ENCODE results near the gene GAB1.

The GAB1 gene

GRCh38 chr4:143306788-143307187 is 29.9 kb upstream of the GAB1 start:
- Histone ChIP-seq H3K27ac (ENCODE audit: low read length) (no peak overlapping the region), H3K9me3 (ENCODE audit: control insufficient read depth, low read depth, low read length) (no peaks in the 10 kb centered on the region)

GRCh38 chr4:143307531-143307930 is 29.1 kb upstream of the GAB1 start:
- H3K9me3 ChIP-seq (ENCODE audit: control insufficient read depth, low read depth, low read length) = no peaks in the 10 kb centered on the region
- no peak overlapping the region for H3K27ac ChIP-seq (ENCODE audit: low read length)
- H3K9ac ChIP-seq (ENCODE audit: low read length) = no peak overlapping the region
- H3K36me3 ChIP-seq (ENCODE audit: control insufficient read depth, low read depth, low read length) = no peaks in the 10 kb centered on the region
- no peaks in the 10 kb centered on the region for H3K27me3 ChIP-seq (ENCODE audit: control insufficient read depth, insufficient read depth, low read length)
- peaks cover 4% of the 10 kb centered on the region for H3K4me1 ChIP-seq (ENCODE audit: control insufficient read depth, low read depth, low read length)
- no peak overlapping the region for H3K4me3 ChIP-seq (ENCODE audit: low read length)

More at GRCh38 chr4:143306788-143307187, 29.9 kb upstream of the GAB1 start:
- peaks cover 7% of the 10 kb centered on the region for H3K4me1 ChIP-seq (ENCODE audit: control insufficient read depth, low read depth, low read length)
- H3K9ac ChIP-seq (ENCODE audit: low read length) = no peak overlapping the region
- H3K36me3 ChIP-seq (ENCODE audit: control insufficient read depth, low read depth, low read length) = no peaks in the 10 kb centered on the region
- H3K4me3 ChIP-seq (ENCODE audit: low read length) = no peak overlapping the region
- no peaks in the 10 kb centered on the region for H3K27me3 ChIP-seq (ENCODE audit: control insufficient read depth, insufficient read depth, low read length)

DNA sequence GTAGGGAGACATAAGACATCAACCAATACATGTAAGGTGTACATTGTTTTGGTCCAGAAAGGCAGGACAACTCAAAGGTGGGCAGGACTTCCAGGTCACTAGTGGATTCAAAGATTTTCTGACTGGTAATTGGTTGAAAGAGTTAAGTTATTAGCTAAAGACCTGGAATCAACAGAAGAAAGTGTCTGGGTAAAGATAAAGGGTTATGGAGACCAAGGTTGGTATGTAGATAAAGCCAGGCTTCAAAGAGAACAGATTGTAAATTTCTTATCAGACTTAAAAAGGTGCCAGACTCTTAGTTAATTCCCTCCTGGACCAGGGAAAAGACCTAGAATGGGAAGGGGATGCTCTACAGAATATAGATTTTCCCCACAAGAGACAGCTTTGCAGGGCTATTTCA is 28.3 kb upstream of the GAB1 start:
- no peaks in the 10 kb centered on the region for H3K9me3 ChIP-seq (ENCODE audit: control insufficient read depth, low read depth, low read length)
- H3K27ac ChIP-seq (ENCODE audit: low read length) = no peak overlapping the region
- H3K27me3 ChIP-seq (ENCODE audit: control insufficient read depth, insufficient read depth, low read length) = no peaks in the 10 kb centered on the region
- no peaks in the 10 kb centered on the region for H3K4me1 ChIP-seq (ENCODE audit: control insufficient read depth, low read depth, low read length)
- no peak overlapping the region for H3K4me3 ChIP-seq (ENCODE audit: low read length)
- no peak overlapping the region for H3K9ac ChIP-seq (ENCODE audit: low read length)
- no peaks in the 10 kb centered on the region for H3K36me3 ChIP-seq (ENCODE audit: control insufficient read depth, low read depth, low read length)

DNA sequence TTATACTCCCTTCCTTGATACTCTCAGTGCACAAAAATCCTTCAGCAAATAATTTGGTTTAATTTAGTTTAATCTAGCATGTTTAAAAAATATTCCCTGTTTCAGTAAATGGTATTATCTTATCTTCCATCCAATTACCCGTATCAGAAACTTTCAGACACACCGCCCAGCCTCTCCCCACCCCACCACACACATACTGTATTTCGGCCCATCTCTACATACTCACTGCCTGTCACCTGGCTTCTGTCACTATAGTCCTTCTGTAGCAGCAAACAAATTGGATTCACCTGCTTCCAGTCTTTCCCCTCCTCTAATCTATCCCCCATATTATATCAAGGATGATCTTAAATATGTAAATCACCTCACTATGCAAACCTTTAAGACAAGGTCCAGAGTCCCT is 24.8 kb upstream of the GAB1 start:
- Histone ChIP-seq H3K27ac (ENCODE audit: low read length) (no peak overlapping the region), H3K9me3 (ENCODE audit: control insufficient read depth, low read depth, low read length) (no peaks in the 10 kb centered on the region), H3K36me3 (ENCODE audit: control insufficient read depth, low read depth, low read length) (no peaks in the 10 kb centered on the region), H3K4me1 (ENCODE audit: control insufficient read depth, low read depth, low read length) (no peaks in the 10 kb centered on the region), H3K27me3 (ENCODE audit: control insufficient read depth, insufficient read depth, low read length) (no peaks in the 10 kb centered on the region), H3K4me3 (ENCODE audit: low read length) (no peak overlapping the region), H3K9ac (ENCODE audit: low read length) (no peak overlapping the region)

DNA sequence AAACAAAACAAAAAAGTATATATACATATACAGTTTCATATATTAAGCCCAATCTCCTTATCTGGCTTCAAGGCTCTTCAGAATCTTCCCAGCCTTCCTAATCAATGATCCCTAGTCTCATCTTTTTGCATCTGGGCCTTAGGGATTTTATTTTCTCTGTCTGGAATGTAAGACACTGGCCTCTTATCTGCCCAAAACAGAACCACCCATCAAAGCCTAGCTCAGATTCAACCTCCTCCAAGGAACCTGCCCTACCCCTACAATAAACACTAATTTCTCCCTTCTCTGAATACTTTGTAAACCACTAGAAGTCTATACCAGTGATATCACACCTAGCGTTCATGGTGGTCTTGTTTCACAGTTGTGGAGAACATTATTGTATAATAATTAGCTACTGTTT is 23.2 kb upstream of the GAB1 start:
- H3K9me3 ChIP-seq (ENCODE audit: control insufficient read depth, low read depth, low read length) = no peaks in the 10 kb centered on the region
- H3K4me1 ChIP-seq (ENCODE audit: control insufficient read depth, low read depth, low read length) = no peaks in the 10 kb centered on the region
- no peak overlapping the region for H3K9ac ChIP-seq (ENCODE audit: low read length)
- H3K36me3 ChIP-seq (ENCODE audit: control insufficient read depth, low read depth, low read length) = no peaks in the 10 kb centered on the region
- H3K4me3 ChIP-seq (ENCODE audit: low read length) = no peak overlapping the region
- H3K27me3 ChIP-seq (ENCODE audit: control insufficient read depth, insufficient read depth, low read length) = no peaks in the 10 kb centered on the region
- H3K27ac ChIP-seq (ENCODE audit: low read length) = no peak overlapping the region

- no peaks in the 10 kb centered on the region for H3K9me3 ChIP-seq (ENCODE audit: control insufficient read depth, low read depth, low read length)
- no peaks in the 10 kb centered on the region for H3K4me1 ChIP-seq (ENCODE audit: control insufficient read depth, low read depth, low read length)
- H3K27ac ChIP-seq (ENCODE audit: low read length) = no peak overlapping the region
- H3K4me3 ChIP-seq (ENCODE audit: low read length) = no peak overlapping the region
- no peaks in the 10 kb centered on the region for H3K36me3 ChIP-seq (ENCODE audit: control insufficient read depth, low read depth, low read length)
- no peak overlapping the region for H3K9ac ChIP-seq (ENCODE audit: low read length)
- H3K27me3 ChIP-seq (ENCODE audit: control insufficient read depth, insufficient read depth, low read length) = no peaks in the 10 kb centered on the region
Measured at GRCh38 chr4:143313996-143314395, 22.7 kb upstream of the GAB1 start.

DNA sequence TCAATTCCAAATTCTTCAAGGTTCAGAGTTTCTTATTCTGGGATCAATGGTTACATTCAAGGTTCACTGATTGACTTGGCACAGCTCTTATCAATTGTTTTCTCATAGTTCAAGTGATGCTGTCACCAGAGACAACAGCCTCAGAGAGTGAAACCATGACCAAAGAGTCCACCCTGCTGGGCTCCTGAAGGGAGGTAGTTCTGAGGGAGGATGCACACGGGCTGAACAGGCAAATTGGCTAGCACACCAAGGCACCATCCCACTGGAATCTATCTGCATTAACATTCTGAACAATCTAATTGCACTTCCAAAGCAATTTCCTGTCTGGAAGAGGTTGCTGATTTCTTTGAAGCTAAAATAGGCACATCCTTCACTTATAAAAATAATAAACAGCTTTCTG is 16.6 kb upstream of the GAB1 start:
- no peaks in the 10 kb centered on the region for H3K27me3 ChIP-seq (ENCODE audit: control insufficient read depth, insufficient read depth, low read length)
- H3K9me3 ChIP-seq (ENCODE audit: control insufficient read depth, low read depth, low read length) = no peaks in the 10 kb centered on the region
- no peak overlapping the region for H3K4me3 ChIP-seq (ENCODE audit: low read length)
- H3K27ac ChIP-seq (ENCODE audit: low read length) = no peak overlapping the region
- H3K9ac ChIP-seq (ENCODE audit: low read length) = no peak overlapping the region
- H3K36me3 ChIP-seq (ENCODE audit: control insufficient read depth, low read depth, low read length) = no peaks in the 10 kb centered on the region
- H3K4me1 ChIP-seq (ENCODE audit: control insufficient read depth, low read depth, low read length) = peaks cover 4% of the 10 kb centered on the region

- H3K4me3 ChIP-seq (ENCODE audit: low read length) = no peak overlapping the region
- H3K9ac ChIP-seq (ENCODE audit: low read length) = no peak overlapping the region
- no peaks in the 10 kb centered on the region for H3K36me3 ChIP-seq (ENCODE audit: control insufficient read depth, low read depth, low read length)
- H3K27me3 ChIP-seq (ENCODE audit: control insufficient read depth, insufficient read depth, low read length) = no peaks in the 10 kb centered on the region
- no peaks in the 10 kb centered on the region for H3K9me3 ChIP-seq (ENCODE audit: control insufficient read depth, low read depth, low read length)
- H3K27ac ChIP-seq (ENCODE audit: low read length) = no peak overlapping the region
- H3K4me1 ChIP-seq (ENCODE audit: control insufficient read depth, low read depth, low read length) = no peaks in the 10 kb centered on the region
Measured at GRCh38 chr4:143326735-143327134, 9.9 kb upstream of the GAB1 start.

DNA sequence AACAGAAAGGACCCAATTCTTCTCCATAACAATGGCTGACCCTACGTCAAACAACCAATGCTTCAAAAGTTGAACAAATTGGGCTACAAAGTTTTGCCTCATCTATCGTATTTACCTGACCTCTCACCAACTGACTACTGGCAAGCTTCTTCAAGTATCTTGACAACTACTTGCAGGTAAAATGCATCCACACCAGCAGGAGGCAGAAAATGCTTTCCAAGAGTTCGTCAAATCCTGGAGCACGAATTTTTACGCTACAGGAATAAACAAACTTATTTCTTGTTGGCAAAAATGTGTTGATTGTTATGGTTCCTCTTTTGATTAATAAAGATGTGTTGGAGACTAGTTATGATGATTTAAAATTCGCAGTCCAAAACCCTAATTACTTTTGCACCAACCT is 6.7 kb upstream of the GAB1 start:
- no peak overlapping the region for H3K9ac ChIP-seq (ENCODE audit: low read length)
- H3K27ac ChIP-seq (ENCODE audit: low read length) = no peak overlapping the region
- no peaks in the 10 kb centered on the region for H3K9me3 ChIP-seq (ENCODE audit: control insufficient read depth, low read depth, low read length)
- no peaks in the 10 kb centered on the region for H3K4me1 ChIP-seq (ENCODE audit: control insufficient read depth, low read depth, low read length)
- H3K27me3 ChIP-seq (ENCODE audit: control insufficient read depth, insufficient read depth, low read length) = no peaks in the 10 kb centered on the region
- H3K4me3 ChIP-seq (ENCODE audit: low read length) = no peak overlapping the region
- H3K36me3 ChIP-seq (ENCODE audit: control insufficient read depth, low read depth, low read length) = no peaks in the 10 kb centered on the region

DNA sequence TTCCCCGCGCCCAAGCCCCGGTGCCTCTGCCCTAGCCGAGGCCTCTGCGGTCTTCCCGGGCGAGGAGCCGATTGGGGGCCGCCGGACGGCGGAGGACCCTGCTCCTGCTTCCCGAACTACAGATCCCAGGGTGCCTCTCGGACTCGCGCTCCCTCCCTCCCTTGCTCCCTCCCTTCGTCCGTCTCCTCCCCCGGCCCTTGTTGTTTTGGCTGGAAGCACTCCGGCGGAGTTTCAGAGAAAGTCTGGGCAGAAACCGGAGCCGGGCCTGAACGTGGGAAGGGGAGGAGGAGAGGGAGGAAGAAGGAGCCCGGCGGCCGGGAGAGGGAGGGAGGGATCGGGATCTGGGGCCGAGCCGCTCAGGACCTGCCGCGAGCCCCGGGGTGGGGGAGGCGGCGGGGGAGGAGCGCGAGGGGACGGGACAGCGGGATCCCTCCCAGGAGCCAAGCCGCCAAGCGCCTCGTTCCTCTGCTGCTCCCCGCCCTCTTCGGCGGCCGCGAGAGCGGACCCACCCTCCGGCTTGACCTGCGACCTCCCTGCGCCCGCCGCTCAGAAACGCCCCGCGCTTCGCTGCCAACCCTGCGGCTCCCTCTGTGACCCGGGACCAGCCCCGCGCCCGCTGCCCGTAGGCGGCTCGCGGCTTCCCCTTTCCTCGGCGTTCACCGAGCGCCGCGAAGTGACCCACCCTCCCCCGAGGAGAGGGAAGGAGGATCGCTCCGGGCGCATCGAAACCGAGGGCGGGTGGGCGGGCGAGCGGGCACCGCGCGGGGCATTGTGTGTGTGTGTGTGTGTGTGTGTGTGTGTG is 496 bp upstream of the GAB1 start:
- Histone ChIP-seq H3K9me3 (ENCODE audit: control insufficient read depth, low read depth, low read length) (no peaks in the 10 kb centered on the region), H3K36me3 (ENCODE audit: control insufficient read depth, low read depth, low read length) (no peaks in the 10 kb centered on the region), H3K27ac (ENCODE audit: low read length) (no peak overlapping the region), H3K4me1 (ENCODE audit: control insufficient read depth, low read depth, low read length) (peaks cover 7% of the 10 kb centered on the region), H3K27me3 (ENCODE audit: control insufficient read depth, insufficient read depth, low read length) (peaks cover 12% of the 10 kb centered on the region), H3K4me3 (ENCODE audit: low read length) (peak overlapping the region; percentile 94), H3K9ac (ENCODE audit: low read length) (peak overlapping the region; percentile 41)

DNA sequence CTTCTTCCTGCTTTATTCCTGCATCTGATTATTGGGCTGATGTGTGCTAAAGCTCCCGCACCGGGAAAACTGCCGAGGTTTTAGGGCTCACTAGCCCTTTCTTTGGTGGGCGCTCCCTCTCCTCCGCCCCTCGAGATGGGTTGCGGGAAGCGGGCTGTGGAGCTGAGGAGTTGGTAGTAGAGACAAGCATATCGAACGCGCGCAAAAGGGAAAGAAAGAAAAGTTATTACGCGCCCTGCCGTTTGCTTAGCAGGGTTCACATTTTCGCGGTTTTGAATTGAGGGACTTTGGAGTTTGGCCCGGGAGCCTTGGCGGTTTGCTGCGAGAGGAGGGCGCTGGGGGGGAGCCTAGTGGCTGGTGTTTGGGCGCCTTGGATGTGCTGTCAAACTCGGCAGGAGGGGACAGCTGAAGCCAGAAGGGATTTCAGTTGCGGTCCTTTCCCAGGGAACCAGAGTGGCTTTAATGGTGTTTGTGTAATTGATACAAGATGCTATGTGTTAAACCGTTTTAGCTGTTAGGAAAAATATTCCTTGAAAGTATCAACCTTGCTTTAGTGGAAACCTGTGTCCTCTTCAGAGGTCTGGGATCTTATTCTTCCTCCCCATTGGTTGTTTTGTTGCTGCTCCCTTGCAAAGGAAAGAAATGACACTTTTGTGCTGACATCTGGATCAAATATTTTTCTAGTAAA is 1.1 kb downstream of the GAB1 start:
- H3K9me3 ChIP-seq (ENCODE audit: control insufficient read depth, low read depth, low read length) = no peaks in the 10 kb centered on the region
- H3K27me3 ChIP-seq (ENCODE audit: control insufficient read depth, insufficient read depth, low read length) = peaks cover 12% of the 10 kb centered on the region
- no peak overlapping the region for H3K27ac ChIP-seq (ENCODE audit: low read length)
- peaks cover 7% of the 10 kb centered on the region for H3K4me1 ChIP-seq (ENCODE audit: control insufficient read depth, low read depth, low read length)
- H3K4me3 ChIP-seq (ENCODE audit: low read length) = peak overlapping the region; percentile 94
- H3K9ac ChIP-seq (ENCODE audit: low read length) = peak overlapping the region; percentile 60
- no peaks in the 10 kb centered on the region for H3K36me3 ChIP-seq (ENCODE audit: control insufficient read depth, low read depth, low read length)

GRCh38 chr4:143338313-143338712 is 1.6 kb downstream of the GAB1 start:
- Histone ChIP-seq H3K9ac (ENCODE audit: low read length) (peak overlapping the region; percentile 60), H3K9me3 (ENCODE audit: control insufficient read depth, low read depth, low read length) (no peaks in the 10 kb centered on the region), H3K4me1 (ENCODE audit: control insufficient read depth, low read depth, low read length) (peaks cover 7% of the 10 kb centered on the region), H3K27me3 (ENCODE audit: control insufficient read depth, insufficient read depth, low read length) (peaks cover 12% of the 10 kb centered on the region), H3K36me3 (ENCODE audit: control insufficient read depth, low read depth, low read length) (no peaks in the 10 kb centered on the region), H3K27ac (ENCODE audit: low read length) (no peak overlapping the region), H3K4me3 (ENCODE audit: low read length) (peak overlapping the region; percentile 94)

Measured in iPS-18a (cell line).